OCI-LY3 (cell line): ENCODE results near the gene RHOA.

Experiments
- H2AFZ ChIP-seq: fragments of 200-600, 300-600 bp; shearing (Covaris generic); 2 replicates; pipeline ENCODE4 v1.6.0; 2014; ENCODE audit warnings: antibody characterized with exemption, low read depth, low read length
- H3K27ac ChIP-seq: fragments of 200-600, 300-600 bp; sonication (generic); 2 replicates; pipeline ENCODE4 v1.5.1; 2014; ENCODE audit warnings: mild to moderate bottlenecking, low read length, moderate library complexity, mixed read lengths
- H3K27me3 ChIP-seq: fragments of 200-600, 300-600 bp; sonication (generic); 2 replicates; pipeline ENCODE4 v1.6.1; 2014; ENCODE audit warnings: low read depth, low read length, mixed read lengths
- H3K36me3 ChIP-seq: fragments of 200-600, 300-600 bp; sonication (generic); replicated peaks from 2 replicates; pipeline ENCODE3; 2014; ENCODE audit warnings: low read depth, low read length, mixed read lengths
- H3K4me1 ChIP-seq: fragments of 300-600, 200-600 bp; sonication (generic); 2 replicates; pipeline ENCODE4 v1.6.1; 2014; ENCODE audit warnings: low read length, mixed read lengths
- H3K4me2 ChIP-seq: fragments of 200-600, 300-600 bp; sonication (generic); 2 replicates; pipeline ENCODE4 v1.6.1; 2014; ENCODE audit warnings: low read length, mixed read lengths
- H3K4me3 ChIP-seq: fragments of 300-600, 200-600 bp; sonication (generic); 2 replicates; pipeline ENCODE4 v1.5.1; 2014; ENCODE audit warnings: antibody characterized with exemption, mild to moderate bottlenecking, low read length, moderate library complexity
- H3K79me2 ChIP-seq: fragments of 300-600, 200-600 bp; shearing (Covaris generic); 2 replicates; pipeline ENCODE4 v1.6.1; 2014; ENCODE audit warnings: mild to moderate bottlenecking, low read length, mixed read lengths
- H3K9ac ChIP-seq: fragments of 300-600, 200-600 bp; shearing (Covaris generic); 2 replicates; pipeline ENCODE4 v1.6.0; 2014; ENCODE audit warnings: mild to moderate bottlenecking, low read length, moderate library complexity
- H3K9me3 ChIP-seq: fragments of 200-600, 300-600 bp; shearing (Covaris generic); 2 replicates; pipeline ENCODE4 v1.6.1; 2014; ENCODE audit warnings: low read length, mixed read lengths; ENCODE audit not compliant: insufficient read depth
- H4K20me1 ChIP-seq: fragments of 200-600, 300-600 bp; sonication (generic); 2 replicates; pipeline ENCODE4 v1.6.1; 2016; ENCODE audit warnings: low read length, mixed read lengths; ENCODE audit not compliant: insufficient read depth
- EZH2phosphoT487 ChIP-seq: fragments of 200-600 bp; shearing (Covaris generic); IDR thresholded peaks from 2 replicates; pipeline ENCODE4 v1.6.1; 2018; ENCODE audit warnings: antibody characterized with exemption, mixed run types, low read depth
- TF ChIP-seq, protein P1 (sequence below): fragments of 200-600, 300-600 bp; sonication (generic); IDR thresholded peaks from 2 replicates; pipeline ENCODE4 v1.5.1; 2014; ENCODE audit warnings: antibody characterized with exemption, low read length, low read depth

The RHOA gene

DNA sequence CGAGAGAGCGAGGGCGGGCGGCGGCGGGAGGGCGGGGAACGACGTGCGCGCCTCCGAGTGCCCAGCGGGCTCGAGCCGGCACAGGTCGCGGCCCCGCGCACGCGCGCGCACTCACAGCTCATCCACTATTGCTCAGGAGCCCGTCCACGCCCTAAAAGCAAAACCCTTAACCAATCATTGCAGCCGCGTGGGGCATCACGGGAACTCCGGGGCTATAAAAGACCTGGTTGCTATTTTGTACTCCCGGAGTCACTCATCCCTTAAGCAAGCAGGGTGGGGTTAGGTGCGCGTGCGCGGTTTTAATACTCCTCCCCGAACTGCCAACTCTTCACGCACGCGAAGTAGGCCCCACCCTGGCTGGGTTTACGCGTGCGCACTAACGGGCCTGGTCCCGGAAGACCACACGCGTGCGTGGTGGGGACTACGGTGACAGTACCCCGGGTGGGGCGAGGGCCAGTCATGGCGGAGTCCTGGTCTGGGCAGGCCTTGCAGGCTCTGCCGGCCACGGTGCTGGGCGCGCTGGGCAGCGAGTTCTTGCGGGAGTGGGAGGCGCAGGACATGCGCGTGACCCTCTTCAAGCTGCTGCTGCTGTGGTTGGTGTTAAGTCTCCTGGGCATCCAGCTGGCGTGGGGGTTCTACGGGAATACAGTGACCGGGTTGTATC is at the start of gene RHOA, which contains the start of gene TCTA:
Gene RHOA (minus strand): TSS at position 9 of the 664 bp plus-strand sequence. CDS start 36,387 bp downstream, outside the sequence.
Gene TCTA (plus strand): TSS at position 456 of the 664 bp plus-strand sequence. CDS start 4 bp downstream, at position 460.
- no peak for TF ChIP-seq EZH2phosphoT487
- TF ChIP-seq, protein P1, sequence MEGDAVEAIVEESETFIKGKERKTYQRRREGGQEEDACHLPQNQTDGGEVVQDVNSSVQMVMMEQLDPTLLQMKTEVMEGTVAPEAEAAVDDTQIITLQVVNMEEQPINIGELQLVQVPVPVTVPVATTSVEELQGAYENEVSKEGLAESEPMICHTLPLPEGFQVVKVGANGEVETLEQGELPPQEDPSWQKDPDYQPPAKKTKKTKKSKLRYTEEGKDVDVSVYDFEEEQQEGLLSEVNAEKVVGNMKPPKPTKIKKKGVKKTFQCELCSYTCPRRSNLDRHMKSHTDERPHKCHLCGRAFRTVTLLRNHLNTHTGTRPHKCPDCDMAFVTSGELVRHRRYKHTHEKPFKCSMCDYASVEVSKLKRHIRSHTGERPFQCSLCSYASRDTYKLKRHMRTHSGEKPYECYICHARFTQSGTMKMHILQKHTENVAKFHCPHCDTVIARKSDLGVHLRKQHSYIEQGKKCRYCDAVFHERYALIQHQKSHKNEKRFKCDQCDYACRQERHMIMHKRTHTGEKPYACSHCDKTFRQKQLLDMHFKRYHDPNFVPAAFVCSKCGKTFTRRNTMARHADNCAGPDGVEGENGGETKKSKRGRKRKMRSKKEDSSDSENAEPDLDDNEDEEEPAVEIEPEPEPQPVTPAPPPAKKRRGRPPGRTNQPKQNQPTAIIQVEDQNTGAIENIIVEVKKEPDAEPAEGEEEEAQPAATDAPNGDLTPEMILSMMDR = no peak
- Histone ChIP-seq H3K79me2 (peaks cover 61% of the 10 kb centered on the region), H3K27ac (peak within 1 kb of the TSS; percentile 71)

DNA sequence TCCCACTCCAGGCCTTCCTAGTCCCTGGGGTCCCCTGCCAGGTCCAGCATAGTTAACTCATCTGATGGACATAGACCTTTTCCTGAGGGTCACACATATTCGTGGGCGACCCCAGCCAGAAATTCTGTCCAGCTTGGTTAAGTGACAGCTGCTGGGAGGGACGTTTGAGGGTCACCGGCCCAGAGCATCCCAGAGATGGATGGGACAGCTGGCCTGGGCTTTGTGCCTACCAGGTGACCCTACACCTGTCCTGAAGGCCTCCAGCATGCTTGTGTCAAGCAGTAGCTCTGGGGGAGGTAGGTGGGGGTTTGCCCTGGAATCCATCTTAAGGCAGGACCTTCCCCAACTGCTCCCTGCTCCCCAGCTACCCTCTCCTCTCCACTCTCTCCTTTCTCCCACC is 49.2 kb upstream of the RHOA start:
- no peaks in the 10 kb centered on the region for H3K36me3 ChIP-seq
- H3K9ac ChIP-seq = no peak overlapping the region
- no peak for TF ChIP-seq EZH2phosphoT487
- TF ChIP-seq, protein P1 = no peak
- H3K27me3 ChIP-seq = no peaks in the 10 kb centered on the region
- H3K4me3 ChIP-seq = no peak overlapping the region
- no peak overlapping the region for H2AFZ ChIP-seq
- no peak overlapping the region for H3K4me2 ChIP-seq
- no peaks in the 10 kb centered on the region for H3K79me2 ChIP-seq
- H3K9me3 ChIP-seq = no peaks in the 10 kb centered on the region
- no peaks in the 10 kb centered on the region for H3K4me1 ChIP-seq
- H3K27ac ChIP-seq = no peak overlapping the region
- H4K20me1 ChIP-seq = no peaks in the 10 kb centered on the region

More for the DNA sequence above, at the start of gene RHOA, which contains the start of gene TCTA:
- no peaks in the 10 kb centered on the region for H3K27me3 ChIP-seq
- H3K36me3 ChIP-seq = peaks cover 7% of the 10 kb centered on the region
- H3K9ac ChIP-seq = peak within 1 kb of the TSS; percentile 93
- peak within 1 kb of the TSS; percentile 96 for H3K4me2 ChIP-seq
- peaks cover 41% of the 10 kb centered on the region for H4K20me1 ChIP-seq
- H2AFZ ChIP-seq = peak within 1 kb of the TSS; percentile 69; the same call in 1 of the 2 replicates
- no peaks in the 10 kb centered on the region for H3K9me3 ChIP-seq
- H3K4me3 ChIP-seq = peak within 1 kb of the TSS; percentile 87
- H3K4me1 ChIP-seq = peaks cover 30% of the 10 kb centered on the region

GRCh38 chr3:49460188-49460890 is 48.6 kb upstream of the RHOA start:
- Histone ChIP-seq H3K4me1 (no peaks in the 10 kb centered on the region), H3K27ac (no peak overlapping the region), H3K4me2 (no peak overlapping the region), H3K36me3 (no peaks in the 10 kb centered on the region), H3K79me2 (no peaks in the 10 kb centered on the region), H3K9me3 (no peaks in the 10 kb centered on the region), H3K9ac (no peak overlapping the region), H4K20me1 (no peaks in the 10 kb centered on the region), H2AFZ (no peak overlapping the region; the same call in 1 of the 2 replicates), H3K4me3 (no peak overlapping the region), H3K27me3 (no peaks in the 10 kb centered on the region)
- TF ChIP-seq EZH2phosphoT487 = no peak

DNA sequence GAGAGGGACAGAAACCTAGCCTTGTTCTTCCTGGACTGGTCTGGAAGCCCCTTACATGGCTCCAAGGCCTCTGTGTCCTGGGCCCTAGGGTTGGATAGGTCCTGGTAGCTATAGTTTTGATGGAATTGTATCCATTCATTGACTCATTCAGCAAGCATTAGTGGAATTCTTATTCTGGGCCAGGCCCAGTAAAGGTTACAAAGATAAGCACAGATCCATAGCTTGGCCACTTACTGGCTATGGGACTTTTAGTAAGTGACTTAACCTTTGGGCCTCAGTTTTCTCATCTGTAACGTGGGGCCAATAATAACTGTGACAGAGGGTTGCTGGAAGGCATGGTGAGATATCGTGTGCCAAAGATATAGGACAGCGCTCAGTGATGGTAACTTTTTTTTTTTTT is 44.7 kb upstream of the RHOA start:
- no peak overlapping the region for H3K27ac ChIP-seq
- no peak overlapping the region for H2AFZ ChIP-seq
- TF ChIP-seq, protein P1 = no peak
- no peak for TF ChIP-seq EZH2phosphoT487

More for the DNA sequence above, 44.7 kb upstream of the RHOA start:
- no peak overlapping the region for H3K9ac ChIP-seq
- H3K4me2 ChIP-seq = no peak overlapping the region
- no peaks in the 10 kb centered on the region for H3K9me3 ChIP-seq
- H3K36me3 ChIP-seq = no peaks in the 10 kb centered on the region
- H3K4me3 ChIP-seq = no peak overlapping the region
- H4K20me1 ChIP-seq = no peaks in the 10 kb centered on the region
- H3K4me1 ChIP-seq = no peaks in the 10 kb centered on the region
- no peaks in the 10 kb centered on the region for H3K79me2 ChIP-seq
- H3K27me3 ChIP-seq = no peaks in the 10 kb centered on the region
